SK-N-MC (cell line): Measurements from ENCODE around the gene RABAC1.

Experiments
- EZH2 ChIP-seq: fragments of 200-600 bp; sonication (generic); IDR thresholded peaks from one replicate; pipeline ENCODE4 v1.6.1; 2017; ENCODE audit warnings: antibody characterized with exemption
- POLR2AphosphoS5 ChIP-seq: IDR thresholded peaks from 2 replicates; pipeline ENCODE4 v1.6.1; 2012; ENCODE audit warnings: mild to moderate bottlenecking, low read depth, low read length, borderline replicate concordance

- TF ChIP-seq EZH2 (no peak), POLR2AphosphoS5 (no peak)
Observed at GRCh38 chr19:41999071-41999877, 40.2 kb upstream of the RABAC1 start.
